ENCODE data around the gene HCFC1R1.
"Not testable (repeated sequence)": the region's sequence is repeated elsewhere in the genome, so short reads cannot be mapped to it uniquely, and the experiment has no call there.

Gene HCFC1R1

DNA sequence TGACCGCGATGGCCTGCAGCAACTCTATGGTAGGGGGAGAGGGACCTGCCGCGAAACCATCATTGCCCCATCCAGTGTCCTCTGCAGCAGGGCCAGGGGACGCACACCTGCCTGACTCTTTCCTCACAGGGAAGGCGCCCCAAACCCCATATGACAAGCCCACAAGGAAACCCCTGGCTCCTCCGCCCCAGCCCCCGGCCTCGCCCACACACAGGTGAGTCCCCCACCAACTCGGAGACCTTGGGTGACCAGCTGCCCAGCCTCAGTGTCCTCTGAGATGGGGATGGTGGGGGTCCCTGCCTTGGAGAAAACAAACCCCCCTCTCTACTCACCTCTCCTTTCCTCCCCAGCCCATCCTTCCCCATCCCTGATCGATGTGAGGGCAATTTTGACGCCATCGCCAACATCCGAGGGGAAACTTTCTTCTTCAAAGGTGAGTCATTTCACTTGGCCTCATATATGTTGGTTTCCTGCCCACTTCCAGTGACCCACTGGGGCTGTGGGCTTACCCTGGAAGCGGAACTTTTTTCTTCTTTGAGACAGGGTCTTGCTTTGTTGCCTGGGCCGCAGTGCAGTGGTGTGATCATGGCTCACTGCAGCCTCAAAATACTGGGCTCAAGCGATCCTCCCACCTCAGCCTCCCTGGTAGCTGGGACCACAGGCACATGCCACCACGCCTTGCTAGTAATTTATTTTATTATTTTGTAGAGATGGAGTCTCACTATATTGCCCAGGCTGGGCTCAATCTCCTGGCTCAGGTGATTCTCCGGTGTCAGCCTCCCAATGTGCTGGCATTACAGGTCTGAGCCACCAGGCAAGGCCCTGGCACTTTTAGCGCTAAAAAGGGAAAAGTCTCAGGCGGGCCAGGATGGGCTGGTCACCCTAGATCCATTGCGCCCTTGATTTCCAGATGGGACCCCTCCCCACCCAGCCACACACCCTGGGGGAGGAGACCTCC lies 33.7 kb upstream of the HCFC1R1 start:
- Histone ChIP-seq H3K36me3 (ENCODE audit: control insufficient read depth in 4 of 4, insufficient read depth in 4 of 4, low read length in 3 of 4) (peaks cover 0 to 3% (median 0%) of the 10 kb centered on the region in 4 experiments), H3K9me3 (ENCODE audit: control extremely low read depth in 1 of 5, control insufficient read depth in 4 of 5, insufficient read depth in 2 of 5, low read depth in 1 of 5, low read length in 4 of 5) (no peaks in the 10 kb centered on the region), H3K27me3 (replicated peaks in 2 of 5; ENCODE audit: control insufficient read depth in 4 of 5, insufficient read depth in 5 of 5, low read length in 4 of 5) (peaks cover 0 to 6% (median 0%) of the 10 kb centered on the region in 5 experiments), H3K4me1 (ENCODE audit: control extremely low read depth in 1 of 4, control insufficient read depth in 4 of 4, insufficient read depth in 4 of 4, low read length in 3 of 4) (peaks cover 2 to 69% (median 50%) of the 10 kb centered on the region in 4 experiments), H3K27ac (ENCODE audit: insufficient read depth in 1 of 2, low read depth in 1 of 2, low read length in 2 of 2, poor library complexity in 1 of 2, severe bottlenecking in 2 of 2) (no peak overlapping the region), H3K4me3 (ENCODE audit: control insufficient read depth in 1 of 7, extremely low read depth in 1 of 7, insufficient read depth in 4 of 7, low read depth in 2 of 7, low read length in 6 of 7) (peak overlapping the region in 4 of 7 experiments; percentile 34 to 90 (median 84))
- WGBS (ENCODE audit: insufficient coverage) = 95% methylated on average over 20 of the region's 22 CpGs
- no peak for DNase-seq
- POLR2A ChIA-PET = no interaction called here
- CTCF ChIA-PET = interaction anchor here (0.9 to 6.6 kb wide), 9 partner anchors 19 to 93 kb away, joined by 3 to 82 read pairs (median 3); partner anchors contain the start of gene ZNF213

DNA sequence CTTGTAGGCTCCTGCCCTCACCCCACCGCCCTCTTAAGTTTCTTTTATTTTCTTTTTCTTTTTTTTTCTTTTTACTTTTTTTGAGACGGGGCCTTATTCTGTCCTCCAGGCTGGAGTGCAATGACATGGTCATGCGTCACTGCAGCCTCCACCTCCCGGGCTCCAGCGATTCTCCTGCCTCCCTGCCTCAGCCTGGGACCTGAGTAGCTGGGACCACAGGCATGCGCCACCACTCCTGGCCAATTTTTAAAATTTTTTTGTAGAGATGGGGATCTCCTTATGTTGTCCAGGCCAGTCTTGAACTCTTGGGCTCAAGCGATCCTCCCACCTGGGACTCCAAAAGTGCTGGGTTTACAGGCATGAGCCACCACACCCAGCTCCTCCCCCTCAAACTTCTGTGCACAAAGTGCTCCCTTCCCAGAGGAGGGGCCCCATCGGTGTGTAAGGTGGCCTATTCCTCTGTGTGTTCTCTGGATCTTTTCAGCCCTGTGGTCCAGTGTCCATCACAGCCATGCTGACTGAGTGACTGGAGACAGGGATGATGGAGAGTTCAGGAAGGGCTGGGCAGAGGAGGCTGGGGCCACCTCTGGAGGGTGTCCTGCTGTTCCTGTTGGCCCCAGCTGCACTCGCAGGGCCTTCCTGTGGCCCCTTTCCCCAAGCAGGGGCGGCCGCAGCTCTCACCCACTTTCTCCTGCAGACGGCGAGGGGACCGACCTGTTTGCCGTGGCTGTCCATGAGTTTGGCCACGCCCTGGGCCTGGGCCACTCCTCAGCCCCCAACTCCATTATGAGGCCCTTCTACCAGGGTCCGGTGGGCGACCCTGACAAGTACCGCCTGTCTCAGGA lies 32.8 kb upstream of the HCFC1R1 start:
- DNase-seq = no peak
- peaks cover 0 to 11% (median 1%) of the 10 kb centered on the region in 5 experiments for H3K27me3 ChIP-seq (replicated peaks in 2 of 5; ENCODE audit: control insufficient read depth in 4 of 5, insufficient read depth in 5 of 5, low read length in 4 of 5)
- no peak overlapping the region for H3K27ac ChIP-seq (ENCODE audit: insufficient read depth in 1 of 2, low read depth in 1 of 2, low read length in 2 of 2, poor library complexity in 1 of 2, severe bottlenecking in 2 of 2)
- H3K36me3 ChIP-seq (ENCODE audit: control insufficient read depth in 4 of 4, insufficient read depth in 4 of 4, low read length in 3 of 4) = peaks cover 0 to 3% (median 0%) of the 10 kb centered on the region in 4 experiments
- ChIA-PET POLR2A (no interaction called here), CTCF (interaction anchor here (0.9 to 6.6 kb wide), 5 partner anchors 19 to 75 kb away, joined by 3 to 82 read pairs (median 5); partner anchors contain the start of gene ZNF213)
- no peaks in the 10 kb centered on the region for H3K9me3 ChIP-seq (ENCODE audit: control extremely low read depth in 1 of 5, control insufficient read depth in 4 of 5, insufficient read depth in 2 of 5, low read depth in 1 of 5, low read length in 4 of 5)
- 94% methylated on average over 17 of the region's 19 CpGs for WGBS (ENCODE audit: insufficient coverage)
- peaks cover 2 to 65% (median 50%) of the 10 kb centered on the region in 4 experiments for H3K4me1 ChIP-seq (ENCODE audit: control extremely low read depth in 1 of 4, control insufficient read depth in 4 of 4, insufficient read depth in 4 of 4, low read length in 3 of 4)
- no peak overlapping the region for H3K4me3 ChIP-seq (ENCODE audit: control insufficient read depth in 1 of 7, extremely low read depth in 1 of 7, insufficient read depth in 4 of 7, low read depth in 2 of 7, low read length in 6 of 7)

DNA sequence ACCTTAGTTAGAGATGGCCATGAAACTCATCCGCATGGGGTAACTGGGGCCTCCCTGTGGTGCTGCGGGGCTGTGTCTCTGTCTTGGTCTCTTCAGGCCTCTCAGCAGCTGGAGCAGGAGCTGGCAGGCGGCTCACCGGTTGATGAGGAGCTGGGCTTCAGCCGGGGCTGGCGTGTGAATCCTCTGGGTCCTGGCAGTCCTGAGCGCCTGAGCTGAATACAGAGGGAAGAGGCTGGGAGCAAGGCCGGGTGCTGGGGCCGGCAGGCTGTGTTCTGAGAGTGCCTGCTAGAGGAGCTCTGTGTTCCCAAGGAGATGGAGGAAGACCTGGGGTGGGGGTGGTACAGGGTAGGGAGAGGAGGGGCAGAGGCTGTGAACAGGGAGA lies 32.0 kb upstream of the HCFC1R1 start:
- Histone ChIP-seq H3K4me1 (ENCODE audit: control extremely low read depth in 1 of 4, control insufficient read depth in 4 of 4, insufficient read depth in 4 of 4, low read length in 3 of 4) (peaks cover 2 to 73% (median 55%) of the 10 kb centered on the region in 4 experiments), H3K27me3 (replicated peaks in 2 of 5; ENCODE audit: control insufficient read depth in 4 of 5, insufficient read depth in 5 of 5, low read length in 4 of 5) (peaks cover 0 to 19% (median 4%) of the 10 kb centered on the region in 5 experiments)
- POLR2A ChIA-PET; DNase-seq; H3K36me3 ChIP-seq (ENCODE audit: control insufficient read depth in 4 of 4, insufficient read depth in 4 of 4, low read length in 3 of 4); H3K27ac ChIP-seq (ENCODE audit: insufficient read depth in 1 of 2, low read depth in 1 of 2, low read length in 2 of 2, poor library complexity in 1 of 2, severe bottlenecking in 2 of 2); H3K9me3 ChIP-seq (ENCODE audit: control extremely low read depth in 1 of 5, control insufficient read depth in 4 of 5, insufficient read depth in 2 of 5, low read depth in 1 of 5, low read length in 4 of 5); H3K4me3 ChIP-seq (ENCODE audit: control insufficient read depth in 1 of 7, extremely low read depth in 1 of 7, insufficient read depth in 4 of 7, low read depth in 2 of 7, low read length in 6 of 7): not testable (repeated sequence)
- CTCF ChIA-PET = interaction anchor here (0.9 to 6.6 kb wide), 6 partner anchors 16 to 76 kb away, joined by 3 to 82 read pairs (median 4); partner anchors contain the start of gene ZNF213
- 94% methylated on average over 8 of the region's 9 CpGs for WGBS (ENCODE audit: insufficient coverage)

- peaks cover 2 to 73% (median 55%) of the 10 kb centered on the region in 4 experiments for H3K4me1 ChIP-seq (ENCODE audit: control extremely low read depth in 1 of 4, control insufficient read depth in 4 of 4, insufficient read depth in 4 of 4, low read length in 3 of 4)
- POLR2A ChIA-PET = interaction anchor here (0.8 kb wide), 1 partner anchor 65 kb away, joined by 3 read pairs; no protein-coding TSS in a partner anchor
- CTCF ChIA-PET = interaction anchor here (0.7 to 6.6 kb wide), 6 partner anchors 16 to 76 kb away, joined by 3 to 82 read pairs (median 4); partner anchors contain the start of gene ZNF213
- peaks cover 0 to 25% (median 4%) of the 10 kb centered on the region in 5 experiments for H3K27me3 ChIP-seq (replicated peaks in 2 of 5; ENCODE audit: control insufficient read depth in 4 of 5, insufficient read depth in 5 of 5, low read length in 4 of 5)
- H3K27ac ChIP-seq (ENCODE audit: insufficient read depth in 1 of 2, low read depth in 1 of 2, low read length in 2 of 2, poor library complexity in 1 of 2, severe bottlenecking in 2 of 2) = no peak overlapping the region
- WGBS (ENCODE audit: insufficient coverage) = 61% methylated on average over 14 of the region's 17 CpGs
- H3K4me3 ChIP-seq (ENCODE audit: control insufficient read depth in 1 of 7, extremely low read depth in 1 of 7, insufficient read depth in 4 of 7, low read depth in 2 of 7, low read length in 6 of 7) = no peak overlapping the region
- peak in 2 of 3 donors; percentile 76 to 82 for DNase-seq
- no peaks in the 10 kb centered on the region for H3K9me3 ChIP-seq (ENCODE audit: control extremely low read depth in 1 of 5, control insufficient read depth in 4 of 5, insufficient read depth in 2 of 5, low read depth in 1 of 5, low read length in 4 of 5)
- peaks cover 0 to 3% (median 0%) of the 10 kb centered on the region in 4 experiments for H3K36me3 ChIP-seq (ENCODE audit: control insufficient read depth in 4 of 4, insufficient read depth in 4 of 4, low read length in 3 of 4)
Observed at GRCh38 chr16:3054965-3055733, 31.4 kb upstream of the HCFC1R1 start.

DNA sequence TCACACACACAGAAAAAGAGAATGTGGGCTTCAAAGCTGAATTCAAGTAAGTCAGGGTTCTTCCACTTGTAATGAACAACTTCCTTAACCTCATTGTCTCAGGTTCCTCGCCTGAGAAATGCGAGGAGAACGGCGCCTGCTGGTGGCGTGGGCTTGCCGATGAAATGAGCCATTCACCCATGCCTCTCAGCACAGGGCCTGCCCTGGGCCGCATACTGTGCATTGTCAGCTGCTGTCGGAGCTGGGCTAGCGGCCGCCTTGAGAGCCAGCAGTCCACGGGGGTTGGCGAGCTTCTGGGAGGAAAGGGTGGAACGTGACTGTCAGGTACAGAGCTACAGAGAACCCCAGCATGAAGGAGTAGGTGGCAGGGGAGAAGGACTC lies 29.6 kb upstream of the HCFC1R1 start:
- H3K9me3 ChIP-seq (ENCODE audit: control extremely low read depth in 1 of 5, control insufficient read depth in 4 of 5, insufficient read depth in 2 of 5, low read depth in 1 of 5, low read length in 4 of 5); DNase-seq; CTCF ChIA-PET; H3K27ac ChIP-seq (ENCODE audit: insufficient read depth in 1 of 2, low read depth in 1 of 2, low read length in 2 of 2, poor library complexity in 1 of 2, severe bottlenecking in 2 of 2); H3K36me3 ChIP-seq (ENCODE audit: control insufficient read depth in 4 of 4, insufficient read depth in 4 of 4, low read length in 3 of 4); H3K4me3 ChIP-seq (ENCODE audit: control insufficient read depth in 1 of 7, extremely low read depth in 1 of 7, insufficient read depth in 4 of 7, low read depth in 2 of 7, low read length in 6 of 7); POLR2A ChIA-PET: not testable (repeated sequence)
- Histone ChIP-seq H3K4me1 (ENCODE audit: control extremely low read depth in 1 of 4, control insufficient read depth in 4 of 4, insufficient read depth in 4 of 4, low read length in 3 of 4) (peaks cover 2 to 69% (median 44%) of the 10 kb centered on the region in 4 experiments), H3K27me3 (replicated peaks in 2 of 5; ENCODE audit: control insufficient read depth in 4 of 5, insufficient read depth in 5 of 5, low read length in 4 of 5) (peaks cover 0 to 42% (median 7%) of the 10 kb centered on the region in 5 experiments)
- 75% methylated on average over 4 of the region's 13 CpGs for WGBS (ENCODE audit: insufficient coverage)

- H3K27ac ChIP-seq (ENCODE audit: insufficient read depth in 1 of 2, low read depth in 1 of 2, low read length in 2 of 2, poor library complexity in 1 of 2, severe bottlenecking in 2 of 2); H3K4me3 ChIP-seq (ENCODE audit: control insufficient read depth in 1 of 7, extremely low read depth in 1 of 7, insufficient read depth in 4 of 7, low read depth in 2 of 7, low read length in 6 of 7); POLR2A ChIA-PET; DNase-seq; H3K9me3 ChIP-seq (ENCODE audit: control extremely low read depth in 1 of 5, control insufficient read depth in 4 of 5, insufficient read depth in 2 of 5, low read depth in 1 of 5, low read length in 4 of 5); H3K36me3 ChIP-seq (ENCODE audit: control insufficient read depth in 4 of 4, insufficient read depth in 4 of 4, low read length in 3 of 4): not testable (repeated sequence)
- no CpG with 5 or more reads among the region's 12 CpGs for WGBS (ENCODE audit: insufficient coverage)
- CTCF ChIA-PET = interaction anchor here (1.8 to 6.6 kb wide), 2 partner anchors 10 to 20 kb away, joined by 4 to 98 read pairs; no protein-coding TSS in a partner anchor
- Histone ChIP-seq H3K4me1 (ENCODE audit: control extremely low read depth in 1 of 4, control insufficient read depth in 4 of 4, insufficient read depth in 4 of 4, low read length in 3 of 4) (peaks cover 2 to 66% (median 39%) of the 10 kb centered on the region in 4 experiments), H3K27me3 (replicated peaks in 2 of 5; ENCODE audit: control insufficient read depth in 4 of 5, insufficient read depth in 5 of 5, low read length in 4 of 5) (peaks cover 0 to 48% (median 9%) of the 10 kb centered on the region in 5 experiments)
Observed at GRCh38 chr16:3052571-3053329, 29.0 kb upstream of the HCFC1R1 start.
